Head of caudate nucleus (tissue), 42 donors: ENCODE measurements around the gene DDRGK1.
"Not testable (repeated sequence)": the region's sequence is repeated elsewhere in the genome, so short reads cannot be mapped to it uniquely, and the experiment has no call there.

ENCODE experiments used
- DNase-seq, 42 donors: peaks; one replicate each; pipeline versions ENCODE4 v3.0.0 to v3.0.0-alpha.2; 2020 to 2021; ENCODE audit warnings: mixed read lengths in 7 of 42
- intact Hi-C: fragments of 100-400 bp; cut with DNase I; formaldehyde crosslinking; loops from one replicate; pipeline ENCODE4 v1.15.0; 2022

Gene DDRGK1

GRCh38 chr20:3222635-3223600, 18.4 kb upstream of the DDRGK1 start:
- intact Hi-C loops = no loop called here
- no peak for DNase-seq

- no peak for DNase-seq
- intact Hi-C loops = no loop called here
Observed at GRCh38 chr20:3221398-3222226, 17.1 kb upstream of the DDRGK1 start.

- intact Hi-C loops = no loop called here
- DNase-seq = peak in 40 of 42 donors; percentile 20 to 81 (median 58)
Observed at GRCh38 chr20:3218307-3218988, 14.0 kb upstream of the DDRGK1 start.

- intact Hi-C loops, DNase-seq: not testable (repeated sequence)
Observed at GRCh38 chr20:3215359-3215917, 11.0 kb upstream of the DDRGK1 start.

- intact Hi-C loops = no loop called here
Observed at GRCh38 chr20:3213226-3213625, 8.7 kb upstream of the DDRGK1 start.

GRCh38 chr20:3210346-3210745, 5.9 kb upstream of the DDRGK1 start:
- intact Hi-C loops = no loop called here
- no peak for DNase-seq

More at GRCh38 chr20:3213226-3213625, 8.7 kb upstream of the DDRGK1 start:
- DNase-seq = no peak

- peak in 1 of 42 donors; percentile 42 for DNase-seq
- intact Hi-C loops = no loop called here
Observed at GRCh38 chr20:3209946-3210317, 5.5 kb upstream of the DDRGK1 start.

- peak; percentile 24 to 85 (median 68) for DNase-seq
- intact Hi-C loops = no loop called here
Observed at GRCh38 chr20:3209257-3209945, 4.9 kb upstream of the DDRGK1 start, which contains the start of gene ITPA. ITPA (plus strand) TSS chr20:3209498; CDS start chr20:3209552, 54 bp downstream.

GRCh38 chr20:3208786-3209256, 4.3 kb upstream of the DDRGK1 start:
- intact Hi-C loops = no loop called here
- peak in 1 of 42 donors; percentile 40 for DNase-seq

- intact Hi-C loops = no loop called here
- DNase-seq = peak in 4 of 42 donors; percentile 26 to 50 (median 46)
Observed at GRCh38 chr20:3203315-3204123, 963 bp downstream of the DDRGK1 start.

GRCh38 chr20:3202965-3203314, 1.5 kb downstream of the DDRGK1 start:
- intact Hi-C loops = no loop called here
- DNase-seq = no peak

- intact Hi-C loops = no loop called here
- DNase-seq = no peak
Observed at GRCh38 chr20:3199976-3200755, 4.3 kb downstream of the DDRGK1 start.

GRCh38 chr20:3199206-3199605, 5.3 kb downstream of the DDRGK1 start:
- intact Hi-C loops = no loop called here
- DNase-seq = no peak

GRCh38 chr20:3195590-3196237, 8.8 kb downstream of the DDRGK1 start:
- DNase-seq = no peak

GRCh38 chr20:3194617-3195280, 9.7 kb downstream of the DDRGK1 start:
- intact Hi-C loops = no loop called here
- DNase-seq = peak in 1 of 42 donors; percentile 26

More at GRCh38 chr20:3195590-3196237, 8.8 kb downstream of the DDRGK1 start:
- intact Hi-C loops = no loop called here
